ENCODE results near the gene KLK14.

The KLK14 gene

GRCh38 chr19:51119611-51120010 lies 36.9 kb upstream of the KLK14 start:
- no peak for TF ChIP-seq CTCF (conservative IDR thresholded peaks at IDR 0.05)
- H3K27ac ChIP-seq, result no peak overlapping the region

GRCh38 chr19:51119101-51119500 lies 36.4 kb upstream of the KLK14 start:
- TF ChIP-seq CTCF (conservative IDR thresholded peaks at IDR 0.05), result no peak
- no peak overlapping the region for H3K27ac ChIP-seq

- no peak for TF ChIP-seq CTCF (conservative IDR thresholded peaks at IDR 0.05)
Measured at GRCh38 chr19:51116736-51117286, 34.1 kb upstream of the KLK14 start.

GRCh38 chr19:51114087-51114729 lies 31.5 kb upstream of the KLK14 start:
- no peak for TF ChIP-seq CTCF (conservative IDR thresholded peaks at IDR 0.05)
- H3K27ac ChIP-seq, result no peak overlapping the region

More at GRCh38 chr19:51116736-51117286, 34.1 kb upstream of the KLK14 start:
- H3K27ac ChIP-seq, result no peak overlapping the region

- peak; percentile 63 for TF ChIP-seq CTCF (conservative IDR thresholded peaks at IDR 0.05)
- no peak overlapping the region for H3K27ac ChIP-seq
Measured at GRCh38 chr19:51111606-51112005, 28.9 kb upstream of the KLK14 start.

- no peak overlapping the region for H3K27ac ChIP-seq
- no peak for TF ChIP-seq CTCF (conservative IDR thresholded peaks at IDR 0.05)
Measured at GRCh38 chr19:51110666-51110971, 27.9 kb upstream of the KLK14 start.

- no peak for TF ChIP-seq CTCF (conservative IDR thresholded peaks at IDR 0.05)
- H3K27ac ChIP-seq, result peak overlapping the region; percentile 79; the same call in 1 of the 2 replicates
Measured at GRCh38 chr19:51108805-51109146, 26.1 kb upstream of the KLK14 start.

Measured in VCaP (cell line).